Epidermal melanocyte (primary cell): ENCODE data around the gene CIBAR2.

Experiments used
- DNase-seq: peaks from one replicate; pipeline ENCODE4 v3.0.0; 2011; ENCODE audit warnings: low spot score; ENCODE audit not compliant: insufficient read length

CIBAR2 gene

GRCh38 chr16:85083051-85083639 is 29.1 kb downstream of the CIBAR2 start:
- DNase-seq, result no peak

GRCh38 chr16:85082173-85083050 is 29.9 kb downstream of the CIBAR2 start:
- no peak for DNase-seq

- no peak for DNase-seq
Observed at GRCh38 chr16:85081765-85082164, 30.5 kb downstream of the CIBAR2 start.

- DNase-seq, result no peak
Observed at GRCh38 chr16:85081038-85081437, 31.2 kb downstream of the CIBAR2 start.

GRCh38 chr16:85079785-85080570 is 32.3 kb downstream of the CIBAR2 start:
- no peak for DNase-seq

- no peak for DNase-seq
Observed at GRCh38 chr16:85078952-85079351, 33.3 kb downstream of the CIBAR2 start.

- no peak for DNase-seq
Observed at GRCh38 chr16:85078226-85078625, 34.0 kb downstream of the CIBAR2 start.

- no peak for DNase-seq
Observed at GRCh38 chr16:85077576-85078125, 34.6 kb downstream of the CIBAR2 start.

- no peak for DNase-seq
Observed at GRCh38 chr16:85077039-85077438, 35.2 kb downstream of the CIBAR2 start.

GRCh38 chr16:85075236-85075924 is 36.9 kb downstream of the CIBAR2 start:
- no peak for DNase-seq

GRCh38 chr16:85074225-85074914 is 37.9 kb downstream of the CIBAR2 start:
- DNase-seq, result no peak

- peak; percentile 59 for DNase-seq
Observed at GRCh38 chr16:85072947-85073346, 39.3 kb downstream of the CIBAR2 start.

GRCh38 chr16:85072076-85072860 is 40.0 kb downstream of the CIBAR2 start:
- no peak for DNase-seq

- DNase-seq, result no peak
Observed at GRCh38 chr16:85069171-85069570, 43.1 kb downstream of the CIBAR2 start.

GRCh38 chr16:85068746-85069145 is 43.5 kb downstream of the CIBAR2 start:
- DNase-seq, result no peak

- no peak for DNase-seq
Observed at GRCh38 chr16:85067426-85067825, 44.8 kb downstream of the CIBAR2 start.

GRCh38 chr16:85067024-85067423 is 45.2 kb downstream of the CIBAR2 start:
- DNase-seq, result no peak

- DNase-seq, result no peak
Observed at GRCh38 chr16:85066346-85066885, 45.9 kb downstream of the CIBAR2 start.

- no peak for DNase-seq
Observed at GRCh38 chr16:85065099-85065498, 47.2 kb downstream of the CIBAR2 start.

- no peak for DNase-seq
Observed at GRCh38 chr16:85064186-85064585, 48.1 kb downstream of the CIBAR2 start.
